ENCODE measurements around the gene LSR. TPM values are rescaled to one million over a fixed set of nuclear protein-coding genes. Genes with fewer than 3 reads are reported as not detected.

The LSR gene
- total RNA-seq, 1 experiment from 2014 or later: 152 TPM

DNA sequence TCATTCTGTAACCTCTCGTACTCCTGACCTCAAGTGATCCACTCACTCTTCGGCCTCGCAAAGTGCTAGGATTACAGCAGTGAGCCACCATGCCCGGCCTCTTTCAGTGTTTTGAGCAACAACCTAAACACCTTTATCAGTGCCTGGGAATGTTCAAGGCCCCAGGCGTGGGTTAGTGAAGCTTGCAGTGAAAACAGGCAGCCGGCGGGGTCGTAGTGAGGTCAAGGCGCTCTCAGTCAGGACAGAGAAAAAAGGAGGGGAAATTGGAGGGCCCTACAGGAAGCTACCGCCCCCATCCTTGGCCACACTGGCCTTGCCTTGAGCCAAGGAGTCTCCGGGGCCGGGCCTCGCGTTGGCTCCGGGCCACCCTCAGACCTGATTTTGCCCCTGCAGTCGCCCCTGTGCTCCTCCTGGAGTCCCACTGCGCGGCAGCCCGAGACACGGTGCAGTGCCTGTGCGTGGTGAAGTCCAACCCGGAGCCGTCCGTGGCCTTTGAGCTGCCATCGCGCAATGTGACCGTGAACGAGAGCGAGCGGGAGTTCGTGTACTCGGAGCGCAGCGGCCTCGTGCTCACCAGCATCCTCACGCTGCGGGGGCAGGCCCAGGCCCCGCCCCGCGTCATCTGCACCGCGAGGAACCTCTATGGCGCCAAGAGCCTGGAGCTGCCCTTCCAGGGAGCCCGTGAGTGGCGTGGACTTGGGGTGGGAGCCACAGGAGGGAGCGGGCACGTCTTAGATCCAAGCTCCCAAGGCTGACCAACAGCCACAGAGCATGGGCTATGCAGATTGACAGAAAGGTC, 60.9 kb downstream of the LSR start:
- Histone ChIP-seq H2BK120ac (ENCODE audit: low read depth, low read length, poor library complexity, severe bottlenecking) (no peak overlapping the region), H3K9ac (ENCODE audit: extremely low read depth, insufficient read length, low read length) (no peak overlapping the region), H3K56ac (ENCODE audit: insufficient read length, low read depth, low read length) (no peak overlapping the region), H3K4ac (ENCODE audit: low read depth, low read length) (no peak overlapping the region), H3K79me1 (ENCODE audit: insufficient read depth, low read depth, low read length, poor library complexity, severe bottlenecking) (no peaks in the 10 kb centered on the region), H3K4me1 (ENCODE audit: insufficient read depth, low read length) (no peaks in the 10 kb centered on the region; the same call in 1 of the 2 replicates), H3K27ac (ENCODE audit: insufficient read length, low read depth, low read length) (no peak overlapping the region), H2BK5ac (ENCODE audit: insufficient read length, low read length) (no peak overlapping the region), H3K23me2 (ENCODE audit: insufficient read length, low read depth, low read length, poor library complexity, severe bottlenecking) (no peaks in the 10 kb centered on the region), H2BK12ac (ENCODE audit: insufficient read length, low read depth, low read length) (no peak overlapping the region), H3K9me3 (ENCODE audit: control insufficient read depth, low read depth, low read length) (no peaks in the 10 kb centered on the region), H2BK15ac (ENCODE audit: low read depth, low read length) (no peak overlapping the region), H2AFZ (ENCODE audit: low read length) (no peak overlapping the region), H3K4me2 (ENCODE audit: insufficient read depth, insufficient read length, low read length) (no peak overlapping the region), H3K18ac (ENCODE audit: insufficient read length, low read depth, low read length) (no peak overlapping the region), H4K5ac (ENCODE audit: insufficient read length, low read depth, low read length) (no peak overlapping the region), H2AK5ac (ENCODE audit: insufficient read length, low read length) (no peak overlapping the region), H3K23ac (ENCODE audit: insufficient read length, low read depth, low read length) (no peak overlapping the region), H4K91ac (ENCODE audit: insufficient read length, low read depth, low read length) (no peak overlapping the region), H2BK20ac (ENCODE audit: low read depth, low read length, poor library complexity, severe bottlenecking) (no peak overlapping the region), H4K8ac (replicated peaks; ENCODE audit: insufficient read length, low read depth, low read length) (no peak overlapping the region), H3K79me2 (ENCODE audit: insufficient read depth, low read length) (no peaks in the 10 kb centered on the region), H4K20me1 (ENCODE audit: control insufficient read depth, insufficient read depth, insufficient read length) (no peaks in the 10 kb centered on the region), H3T11ph (ENCODE audit: low read length) (no peak overlapping the region), H3K27me3 (ENCODE audit: insufficient read depth, low read length) (no peaks in the 10 kb centered on the region), H3K14ac (ENCODE audit: insufficient read depth, low read length) (no peak overlapping the region; the same call in 1 of the 2 replicates)
- Mint-ChIP-seq H3K4me3 (no peak overlapping the region), H3K36me3 (ENCODE audit: insufficient read depth in 1 of 3, low read depth in 3 of 3) (peaks cover 0 to 2% (median 0%) of the 10 kb centered on the region in 3 experiments; a peak in 1 of 7 replicates), H3K4me1 (peaks cover 0 to 4% of the 10 kb centered on the region in 2 experiments; a peak in 1 of 4 replicates), H3K27ac (peak overlapping the region in 1 of 3 experiments; percentile 32; a peak in 1 of 7 replicates), H3K9me3 (no peaks in the 10 kb centered on the region), H3K27me3 (ENCODE audit: low read depth) (no peaks in the 10 kb centered on the region; the same call in 1 of the 2 replicates)
- TF ChIP-seq CTCF (conservative IDR thresholded peaks at IDR 0.05): no peak
- WGBS (ENCODE audit: extremely low coverage, insufficient read length, low lambda C conversion rate): no CpG with 5 or more reads among the region's 47 CpGs
- DNase-seq: no peak
